Caki2 (cell line): ENCODE measurements around the gene MISP3. TPM values are rescaled to one million over a fixed set of nuclear protein-coding genes. Genes with fewer than 3 reads are reported as not detected.
"Not testable (repeated sequence)": the region's sequence is repeated elsewhere in the genome, so short reads cannot be mapped to it uniquely, and the experiment has no call there.

Experiments used
- DNase-seq: peaks from one replicate; pipeline ENCODE4 v3.0.0-alpha.2; 2015; ENCODE audit warnings: low read depth
- in situ Hi-C: cut with HindIII; loops from 2 replicates; pipeline ENCODE4 v1.10.0; 2016; ENCODE audit warnings: low sequenced_read_pairs, low pct_unique_long_range_greater_than_20kb, mixed read lengths
- total RNA-seq: library from RNA; depleted of rRNA; stranded (reverse); fragments of >200 nt; shearing (Covaris generic); gene quantifications from 2 replicates; pipeline ENCODE4 v1.2.3, GENCODE V29; 2014; ENCODE audit warnings: low replicate concordance; rRNA removed

The MISP3 gene
- total RNA-seq = 2.5 and 2.7 TPM in 2 replicates

DNA sequence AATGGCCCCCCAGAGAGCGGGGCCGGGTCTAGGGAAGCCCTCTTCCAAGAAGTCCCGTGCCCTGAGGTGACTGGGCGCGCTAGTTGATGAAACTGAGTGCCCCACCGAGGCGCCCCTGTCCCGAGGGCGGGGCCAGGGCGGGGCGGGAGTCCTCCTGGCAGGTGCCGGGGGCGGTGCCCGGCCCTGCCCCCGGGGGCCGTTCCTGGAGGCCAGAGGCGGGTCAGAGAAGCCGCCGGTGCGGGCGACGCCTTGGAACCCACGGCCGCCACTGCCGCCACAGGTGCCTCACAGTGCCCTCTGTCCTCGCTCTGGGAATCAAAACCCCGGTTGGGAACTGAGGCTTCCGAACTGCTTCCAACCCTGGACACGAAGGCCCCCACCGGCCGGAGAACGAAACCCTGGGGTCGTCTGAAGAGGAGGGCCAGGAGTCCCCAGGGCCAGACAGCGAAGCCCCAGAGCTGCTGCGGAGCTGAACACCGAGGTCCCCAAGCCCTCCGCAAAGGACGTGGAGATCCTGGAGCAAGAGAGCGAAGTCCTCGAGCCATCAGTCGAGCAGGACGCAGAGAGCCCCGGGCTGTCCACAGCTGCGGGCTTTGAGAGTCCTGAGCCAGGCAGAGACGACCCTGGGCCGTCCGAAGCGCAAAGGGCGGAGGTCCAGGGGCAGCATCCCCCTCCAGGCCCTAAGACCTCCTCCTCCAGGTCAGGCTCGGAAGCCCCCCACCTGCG is at the start of gene MISP3:
TSS of gene MISP3 (plus strand) at position 252 of the 726 bp plus-strand sequence. CDS start 524 bp downstream, outside the sequence.
- in situ Hi-C loops = no loop called here
- peak; percentile 62 for DNase-seq

DNA sequence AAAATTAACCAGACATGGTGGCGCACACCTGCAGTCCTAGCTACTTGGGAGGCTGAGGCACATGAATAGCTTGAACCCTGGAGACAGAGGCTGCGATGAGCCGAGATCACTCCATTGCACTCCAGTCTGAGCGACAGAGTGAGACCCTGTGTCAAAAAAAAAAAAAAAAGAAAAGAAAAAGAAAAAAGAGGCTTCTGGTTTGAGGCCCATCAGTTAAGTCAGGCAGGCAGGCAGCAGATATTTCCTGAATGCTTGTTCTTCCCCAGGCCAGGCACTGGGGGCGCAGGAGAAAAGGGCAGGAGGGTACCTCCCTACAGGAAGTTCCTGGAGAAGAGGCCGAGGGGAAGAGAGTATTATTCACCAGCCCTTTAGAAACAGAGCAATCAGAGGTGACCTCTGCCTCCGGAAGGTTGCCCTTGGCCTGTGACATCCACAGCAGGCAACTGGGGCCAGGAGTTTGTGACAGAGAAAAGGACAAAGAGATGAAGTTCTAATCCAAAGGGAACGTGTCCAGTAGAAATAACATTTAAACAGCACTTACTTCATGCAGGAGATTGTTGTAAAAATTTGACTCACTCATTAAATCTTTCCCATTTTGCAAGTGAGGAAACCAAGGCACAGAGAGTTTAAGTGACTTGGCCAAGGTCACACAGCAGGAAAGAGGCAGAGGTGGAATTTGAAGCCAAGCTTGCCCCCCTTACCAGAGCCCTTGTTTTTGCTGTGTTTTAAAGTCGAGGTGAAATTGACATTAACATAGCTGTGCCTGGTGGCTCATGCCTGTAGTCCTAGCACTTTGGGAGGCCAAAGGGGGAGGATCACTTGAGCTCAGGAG is 49.0 kb upstream of the MISP3 start:
- peak; percentile 58 for DNase-seq
- in situ Hi-C loops = no loop called here

DNA sequence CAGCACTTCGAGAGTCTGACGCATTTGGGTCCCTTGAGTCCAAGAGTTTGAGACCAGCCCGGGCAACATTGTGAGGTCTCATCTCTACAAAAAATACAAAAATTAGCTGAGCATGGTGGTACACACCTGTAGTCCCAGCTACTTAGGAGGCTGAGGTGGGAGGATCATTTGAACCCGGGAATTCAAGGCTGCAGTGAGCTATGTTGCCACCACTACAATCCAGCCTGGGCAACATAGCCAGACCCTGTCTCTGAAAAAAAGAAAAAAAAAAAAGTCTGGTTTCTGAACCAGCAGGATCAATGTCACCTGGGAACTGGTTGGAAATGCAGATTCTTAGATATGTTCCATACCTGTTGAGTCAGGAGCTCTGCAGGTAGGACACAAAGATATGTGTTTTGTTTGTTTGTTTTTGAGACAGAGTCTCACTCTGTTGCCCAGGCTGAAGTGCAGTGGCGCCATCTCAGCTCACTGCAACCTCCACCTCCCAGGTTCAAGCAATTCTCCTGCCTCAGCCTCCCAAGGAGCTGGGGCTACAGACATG is 45.9 kb upstream of the MISP3 start:
- in situ Hi-C loops, DNase-seq: not testable (repeated sequence)

DNA sequence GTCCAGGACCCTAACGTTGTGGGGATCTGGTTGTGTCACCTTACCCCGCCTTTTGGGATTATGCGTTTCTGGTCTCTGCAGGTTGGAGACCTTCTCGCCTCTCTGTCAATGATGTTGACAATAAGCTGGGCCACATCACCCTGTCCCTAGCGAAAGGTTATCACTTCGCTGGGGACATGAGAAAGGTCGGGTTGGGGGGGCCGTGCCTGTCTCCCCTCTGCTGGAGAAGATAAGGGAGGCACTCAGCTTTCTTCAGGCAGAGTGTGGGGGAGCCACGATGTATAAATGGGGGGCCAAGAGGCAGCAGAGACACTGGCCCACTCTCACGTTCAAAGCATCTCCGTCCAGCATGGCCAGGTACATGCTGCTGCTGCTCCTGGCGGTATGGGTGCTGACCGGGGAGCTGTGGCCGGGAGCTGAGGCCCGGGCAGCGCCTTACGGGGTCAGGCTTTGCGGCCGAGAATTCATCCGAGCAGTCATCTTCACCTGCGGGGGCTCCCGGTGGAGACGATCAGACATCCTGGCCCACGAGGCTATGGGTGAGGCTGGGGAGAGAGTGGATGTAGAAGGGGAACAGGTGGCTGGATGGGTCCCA is 44.6 kb upstream of the MISP3 start, which contains the start of gene RLN3:
TSS of gene RLN3 (plus strand) at position 293 of the 595 bp plus-strand sequence. CDS start at position 350, 57 bp downstream.
- in situ Hi-C loops = no loop called here
- no peak for DNase-seq

DNA sequence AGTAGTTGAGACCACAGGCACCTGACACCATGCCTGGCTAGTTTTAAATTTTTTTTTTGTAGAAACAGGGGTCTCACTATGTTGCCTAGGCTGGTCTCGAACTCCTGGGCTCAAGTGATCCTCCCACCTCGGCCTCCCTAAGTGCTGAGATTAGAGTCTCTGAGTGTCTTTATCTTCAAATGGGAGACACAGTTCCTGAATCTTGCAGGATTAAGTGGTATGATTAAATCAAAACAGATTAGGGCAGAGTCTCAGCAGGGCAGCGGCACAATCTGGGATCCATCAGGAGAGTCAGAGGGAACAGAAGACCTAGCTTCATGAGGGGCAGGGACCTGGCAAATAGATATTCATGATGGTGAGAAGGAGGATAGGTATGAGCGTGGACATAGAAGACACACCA is 43.7 kb upstream of the MISP3 start:
- DNase-seq = no peak
- in situ Hi-C loops = no loop called here

DNA sequence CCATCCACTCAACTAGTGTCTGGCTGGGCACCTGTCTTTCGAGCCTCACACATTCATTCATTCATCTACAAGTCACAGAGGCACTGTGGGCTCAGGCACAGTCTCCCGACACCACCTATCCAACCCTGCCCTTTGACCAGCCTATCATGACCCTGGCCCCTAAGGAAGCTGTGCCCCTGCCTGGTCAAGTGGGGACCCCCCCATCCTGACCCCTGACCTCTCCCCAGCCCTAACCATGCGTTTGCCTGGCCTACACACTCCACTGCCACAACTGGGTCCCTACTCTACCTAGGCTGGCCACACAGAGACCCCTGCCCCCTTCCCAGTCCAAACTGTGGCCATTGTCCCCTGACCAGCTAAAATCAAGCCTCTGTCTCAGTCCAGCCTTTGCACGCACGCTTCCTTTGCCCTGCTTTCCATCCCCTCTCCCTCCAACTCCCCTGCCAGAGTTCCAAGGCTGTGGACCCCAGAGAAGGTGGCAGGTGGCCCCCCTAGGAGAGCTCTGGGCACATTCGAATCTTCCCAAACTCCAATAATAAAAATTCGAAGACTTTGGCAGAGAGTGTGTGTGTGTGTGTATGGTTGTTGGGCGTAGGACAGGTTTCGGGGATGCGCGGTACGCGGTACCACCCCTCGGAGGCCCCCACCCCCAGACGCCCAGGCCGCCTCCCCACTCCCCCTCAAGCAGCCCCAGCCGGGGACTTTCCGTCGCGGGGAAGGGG is 41.4 kb upstream of the MISP3 start:
- no peak for DNase-seq
- in situ Hi-C loops = no loop called here

DNA sequence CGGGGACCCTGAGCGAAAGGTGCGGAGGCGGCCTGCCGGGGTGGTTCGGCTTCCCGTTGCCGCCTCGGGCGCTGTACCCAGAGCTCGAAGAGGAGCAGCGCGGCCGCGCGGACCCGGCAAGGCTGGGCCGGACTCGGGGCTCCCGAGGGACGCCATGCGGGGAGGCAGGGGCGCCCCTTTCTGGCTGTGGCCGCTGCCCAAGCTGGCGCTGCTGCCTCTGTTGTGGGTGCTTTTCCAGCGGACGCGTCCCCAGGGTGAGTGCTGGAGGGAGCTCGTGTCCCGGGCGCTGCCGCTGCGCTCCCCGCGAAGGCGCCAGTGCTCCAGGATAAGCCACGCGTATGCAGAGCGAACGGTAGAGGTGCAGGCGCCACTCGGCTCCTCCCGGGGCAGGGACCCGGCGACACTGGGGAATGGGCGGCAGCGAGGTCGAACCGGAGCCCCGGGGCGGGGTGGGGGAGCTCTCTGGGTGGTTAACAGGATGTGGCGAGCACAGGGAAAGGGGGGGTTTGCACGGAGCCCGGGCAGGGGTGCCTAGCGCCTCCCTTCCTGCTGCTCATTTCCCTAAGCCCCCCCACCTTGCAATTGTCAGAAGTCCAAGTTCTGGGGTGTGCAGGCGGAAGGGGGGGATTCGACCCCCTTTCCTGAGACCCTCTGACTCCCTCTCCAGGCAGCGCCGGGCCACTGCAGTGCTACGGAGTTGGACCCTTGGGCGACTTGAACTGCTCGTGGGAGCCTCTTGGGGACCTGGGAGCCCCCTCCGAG is 40.7 kb upstream of the MISP3 start, which contains the start of gene IL27RA:
TSS of gene IL27RA (plus strand) at position 44 of the 762 bp plus-strand sequence. CDS start at position 155, 111 bp downstream.
- in situ Hi-C loops = no loop called here
- peak; percentile 73 for DNase-seq

DNA sequence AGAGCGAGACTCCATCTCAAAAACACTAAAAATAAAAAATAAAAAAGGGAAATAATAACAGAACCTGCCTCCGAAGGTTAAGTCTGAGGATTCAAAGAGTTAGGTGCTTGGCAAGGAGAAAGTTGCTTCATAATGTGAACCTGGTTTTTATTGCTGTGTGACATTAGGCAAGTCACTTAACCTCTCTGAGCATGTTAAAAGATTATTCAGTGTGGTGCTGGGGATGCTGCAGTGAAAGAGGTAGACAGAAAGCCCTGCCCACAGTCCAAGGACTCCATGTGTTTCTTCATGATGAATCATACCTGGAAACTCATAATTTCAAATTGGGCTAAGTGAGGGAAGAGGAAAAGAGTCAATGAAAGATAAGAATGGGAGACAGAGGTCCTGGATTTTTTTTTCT is 38.6 kb upstream of the MISP3 start:
- no peak for DNase-seq
- in situ Hi-C loops = no loop called here

DNA sequence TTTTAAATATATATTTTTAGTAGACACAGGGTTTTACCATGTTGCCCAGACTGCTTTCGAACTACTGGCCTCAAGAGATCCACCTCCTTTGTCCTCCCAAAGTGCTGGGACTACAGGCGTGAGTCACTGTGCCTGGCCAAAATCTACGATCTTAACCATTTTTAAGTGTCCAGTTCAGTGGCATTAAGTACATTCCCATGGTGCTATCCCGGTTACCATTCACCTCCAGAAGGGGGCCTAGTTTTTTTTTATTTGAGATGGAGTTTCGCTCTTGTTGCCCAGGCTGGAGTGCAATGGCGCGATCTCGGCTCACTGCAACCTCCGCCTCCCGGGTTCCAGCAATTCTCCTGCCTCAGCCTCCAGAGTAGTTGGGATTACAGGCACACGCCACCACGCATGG is 37.4 kb upstream of the MISP3 start:
- DNase-seq, in situ Hi-C loops: not testable (repeated sequence)

DNA sequence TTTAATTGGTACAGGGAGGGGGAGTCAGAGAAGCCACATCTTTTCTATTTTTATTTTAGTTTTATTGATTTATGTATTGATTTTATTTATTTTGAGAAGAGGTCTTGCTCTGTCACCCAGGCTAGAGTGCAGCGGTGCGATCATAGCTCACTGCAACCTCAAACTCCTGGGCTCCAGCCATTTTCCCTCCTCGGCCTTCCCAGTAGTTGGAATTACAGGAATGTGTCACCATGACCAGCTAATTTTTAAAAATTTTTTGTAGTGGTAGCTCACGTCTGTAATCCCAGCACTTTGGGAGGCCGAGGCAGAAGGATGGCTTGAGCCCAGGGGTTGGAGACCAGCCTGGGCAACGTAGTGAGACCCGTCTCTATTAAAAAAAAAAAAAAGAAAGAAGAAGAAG is 36.9 kb upstream of the MISP3 start:
- DNase-seq = peak; percentile 18
- in situ Hi-C loops = no loop called here

DNA sequence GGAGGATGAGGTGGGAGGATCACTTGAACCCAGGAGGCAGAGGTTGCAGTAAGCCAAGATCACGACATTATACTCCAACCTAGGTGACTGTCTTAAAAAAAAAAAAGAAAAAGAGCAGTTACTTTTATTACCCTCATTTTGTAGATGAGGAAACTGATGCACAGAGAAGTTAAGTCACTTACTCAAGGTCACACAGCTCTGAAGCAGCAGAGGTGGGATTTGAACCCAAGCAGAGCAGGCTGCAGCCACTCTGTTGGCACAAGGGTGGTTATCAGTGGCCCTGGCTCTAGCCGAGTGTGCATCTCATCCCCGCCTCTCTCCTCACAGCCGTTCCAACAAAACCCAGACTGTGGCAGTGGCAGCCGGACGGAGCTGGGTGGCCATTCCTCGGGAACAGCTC is 33.4 kb upstream of the MISP3 start:
- DNase-seq = no peak
- in situ Hi-C loops = no loop called here

DNA sequence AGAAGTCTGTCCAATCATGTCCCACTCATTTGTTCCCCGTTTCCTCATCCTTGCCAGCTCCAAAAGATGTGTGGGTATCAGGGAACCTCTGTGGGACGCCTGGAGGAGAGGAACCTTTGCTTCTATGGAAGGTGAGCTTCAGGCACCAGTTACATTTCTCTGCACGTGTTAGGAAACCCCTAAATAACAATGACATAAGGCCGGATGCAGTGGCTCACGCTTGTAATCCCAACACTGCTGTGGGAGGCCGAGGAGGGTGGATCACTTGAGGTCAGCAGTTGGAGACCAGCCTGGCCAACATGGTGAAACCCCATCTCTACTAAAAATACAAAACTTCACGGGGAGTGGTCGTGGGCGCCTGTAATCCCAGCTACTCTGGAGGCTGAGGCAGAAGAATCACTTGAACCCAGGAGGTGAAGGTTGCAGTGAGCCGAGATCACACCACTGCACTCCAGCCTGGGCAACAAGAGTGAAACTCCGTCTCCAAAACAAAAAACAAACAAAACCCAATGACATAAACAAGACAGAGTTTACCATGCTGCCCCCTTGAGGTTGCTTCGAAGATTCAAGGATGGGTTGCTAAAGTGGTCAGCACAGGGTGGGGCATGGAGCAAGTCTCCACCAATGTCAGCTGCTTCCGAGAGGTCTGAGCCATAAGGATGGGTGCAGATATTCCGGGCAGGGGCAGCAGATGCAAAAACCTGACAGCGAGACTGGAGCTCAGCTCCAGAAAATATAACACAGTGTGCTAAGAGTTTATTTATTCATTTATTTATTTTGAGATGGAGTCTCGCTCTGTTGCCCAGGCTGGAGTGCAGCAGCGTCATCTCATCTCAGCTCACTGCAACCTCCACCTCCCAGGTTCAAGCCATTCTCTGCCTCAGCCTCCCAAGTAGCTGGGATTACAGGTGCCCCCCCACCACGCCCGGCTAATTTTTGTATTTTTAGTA is 29.7 kb upstream of the MISP3 start:
- DNase-seq = peak; percentile 69
- in situ Hi-C loops = not testable (repeated sequence)

DNA sequence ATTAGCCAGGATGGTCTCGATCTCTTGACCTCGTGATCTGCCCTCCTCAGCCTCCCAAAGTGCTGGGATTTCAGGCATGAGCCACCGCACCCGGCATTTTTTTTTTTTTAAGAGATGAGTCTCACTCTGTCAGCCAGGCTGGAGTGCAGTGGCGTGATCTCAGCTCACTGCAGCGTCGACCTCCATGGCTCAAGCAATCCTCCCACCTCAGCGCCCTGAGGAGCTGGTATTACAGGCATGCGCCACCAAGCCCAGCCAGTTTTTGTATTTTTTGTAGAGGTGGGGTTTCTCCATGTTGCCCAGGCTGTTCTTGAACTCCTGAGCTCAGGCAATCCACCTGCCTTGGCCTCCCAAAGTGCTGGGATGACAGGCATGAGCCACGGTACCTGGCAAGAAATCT is 24.7 kb upstream of the MISP3 start:
- DNase-seq, in situ Hi-C loops: not testable (repeated sequence)

DNA sequence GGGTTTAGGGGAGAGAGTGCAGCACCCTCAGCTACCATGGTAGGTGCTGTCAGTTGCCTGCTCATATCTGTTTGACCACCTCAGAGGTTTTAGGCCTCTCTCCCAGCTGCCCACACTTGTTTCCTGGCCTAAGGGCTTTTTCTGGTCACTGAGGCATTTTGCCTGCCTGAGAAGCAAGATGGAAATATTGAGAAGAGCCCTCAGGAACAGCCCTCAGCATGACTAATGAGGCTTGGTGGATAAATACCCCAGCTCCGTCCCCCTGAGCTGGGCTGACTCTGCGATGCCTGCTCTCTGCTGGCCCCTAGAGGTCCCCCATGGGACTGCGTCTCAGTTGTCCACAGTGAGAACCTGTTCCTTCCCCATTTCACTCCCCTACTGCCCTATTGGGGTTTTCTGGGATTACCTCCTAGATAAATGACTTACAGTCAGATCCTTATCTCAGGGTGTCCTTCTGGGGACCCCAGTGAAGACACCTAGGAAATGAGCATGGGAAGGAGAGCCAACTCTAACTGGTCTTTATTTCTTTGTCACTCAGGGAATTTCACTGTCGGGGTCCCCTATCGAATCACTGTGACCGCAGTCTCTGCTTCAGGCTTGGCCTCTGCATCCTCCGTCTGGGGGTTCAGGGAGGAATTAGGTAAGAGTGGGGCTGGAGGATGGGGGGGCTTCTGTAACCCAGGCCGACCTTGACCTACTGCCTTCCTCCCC is 24.0 kb upstream of the MISP3 start:
- in situ Hi-C loops = no loop called here

DNA sequence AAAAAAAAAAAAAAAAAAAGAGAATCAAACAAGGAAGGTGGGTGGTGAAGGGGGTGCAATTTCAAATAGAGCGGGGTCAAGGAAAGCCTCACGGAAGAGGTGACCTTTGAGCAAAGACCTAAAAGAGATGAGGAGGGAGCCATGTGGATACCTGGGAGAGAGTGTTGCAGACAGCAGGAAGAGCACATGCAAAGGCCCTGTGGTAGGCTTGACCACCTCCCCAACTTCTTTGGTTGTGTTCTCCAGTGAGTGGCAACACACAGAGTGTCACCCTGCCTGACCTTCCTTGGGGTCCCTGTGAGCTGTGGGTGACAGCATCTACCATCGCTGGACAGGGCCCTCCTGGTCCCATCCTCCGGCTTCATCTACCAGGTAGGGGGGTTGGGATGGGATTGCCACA is 22.1 kb upstream of the MISP3 start:
- DNase-seq = no peak
- in situ Hi-C loops = no loop called here

More for the DNA sequence above, 24.0 kb upstream of the MISP3 start:
- DNase-seq = peak; percentile 17

DNA sequence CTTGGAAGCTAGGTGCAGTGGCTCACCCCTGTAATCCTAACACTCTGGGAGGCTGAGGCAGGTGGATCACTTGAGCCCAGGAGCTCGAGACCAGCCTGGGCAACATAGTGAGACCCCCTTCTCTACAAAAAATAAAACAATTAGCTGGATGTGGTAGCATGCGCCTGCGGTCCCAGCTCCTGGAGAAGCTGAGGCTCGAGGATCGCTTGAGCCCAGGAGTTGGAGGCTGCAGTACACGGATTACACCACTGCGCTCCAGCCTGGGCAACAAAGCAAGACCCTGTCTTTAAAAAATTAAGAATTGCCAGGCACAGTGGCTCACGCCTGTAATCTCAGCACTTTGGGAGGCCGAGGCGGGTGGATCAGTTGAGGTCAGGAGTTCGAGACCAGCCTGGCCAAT is 21.6 kb upstream of the MISP3 start:
- in situ Hi-C loops, DNase-seq: not testable (repeated sequence)
